Ammon's horn (tissue), 1 donor: ENCODE results near the gene CBFB.
"Not testable (repeated sequence)": the region's sequence is repeated elsewhere in the genome, so short reads cannot be mapped to it uniquely, and the experiment has no call there.

ENCODE experiments used
- DNase-seq: peaks from one replicate; pipeline ENCODE4 v3.0.0-alpha.2; 2016; ENCODE audit warnings: low spot score

Gene CBFB

GRCh38 chr16:67041520-67041919 is 12.6 kb downstream of the CBFB start:
- not testable (repeated sequence) for DNase-seq

- DNase-seq: no peak
Observed at GRCh38 chr16:67043420-67043819, 14.5 kb downstream of the CBFB start.

- DNase-seq: no peak
Observed at GRCh38 chr16:67050796-67051195, 21.8 kb downstream of the CBFB start.

DNA sequence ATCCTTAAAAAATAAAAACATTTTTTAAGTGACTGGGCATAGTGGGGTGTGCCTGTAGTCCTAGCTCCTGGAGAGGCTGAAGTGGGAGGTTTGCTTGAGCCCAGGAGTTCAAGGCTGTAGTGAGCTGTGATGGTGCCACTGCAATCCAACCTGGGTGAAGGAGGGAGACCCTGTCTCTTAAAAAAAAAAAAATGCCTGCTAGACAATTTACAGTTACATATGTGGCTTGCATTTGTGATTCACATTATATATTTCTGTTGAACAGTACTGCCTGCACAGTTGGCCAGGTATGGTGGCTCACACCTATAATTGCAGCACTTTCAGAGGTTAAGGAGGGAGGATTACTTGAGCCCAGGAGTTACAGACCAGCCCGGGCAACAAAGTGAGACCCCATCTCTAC is 23.4 kb downstream of the CBFB start:
- no peak for DNase-seq

- no peak for DNase-seq
Observed at GRCh38 chr16:67053767-67054334, 24.9 kb downstream of the CBFB start.

GRCh38 chr16:67054901-67055300 is 26.0 kb downstream of the CBFB start:
- no peak for DNase-seq

DNA sequence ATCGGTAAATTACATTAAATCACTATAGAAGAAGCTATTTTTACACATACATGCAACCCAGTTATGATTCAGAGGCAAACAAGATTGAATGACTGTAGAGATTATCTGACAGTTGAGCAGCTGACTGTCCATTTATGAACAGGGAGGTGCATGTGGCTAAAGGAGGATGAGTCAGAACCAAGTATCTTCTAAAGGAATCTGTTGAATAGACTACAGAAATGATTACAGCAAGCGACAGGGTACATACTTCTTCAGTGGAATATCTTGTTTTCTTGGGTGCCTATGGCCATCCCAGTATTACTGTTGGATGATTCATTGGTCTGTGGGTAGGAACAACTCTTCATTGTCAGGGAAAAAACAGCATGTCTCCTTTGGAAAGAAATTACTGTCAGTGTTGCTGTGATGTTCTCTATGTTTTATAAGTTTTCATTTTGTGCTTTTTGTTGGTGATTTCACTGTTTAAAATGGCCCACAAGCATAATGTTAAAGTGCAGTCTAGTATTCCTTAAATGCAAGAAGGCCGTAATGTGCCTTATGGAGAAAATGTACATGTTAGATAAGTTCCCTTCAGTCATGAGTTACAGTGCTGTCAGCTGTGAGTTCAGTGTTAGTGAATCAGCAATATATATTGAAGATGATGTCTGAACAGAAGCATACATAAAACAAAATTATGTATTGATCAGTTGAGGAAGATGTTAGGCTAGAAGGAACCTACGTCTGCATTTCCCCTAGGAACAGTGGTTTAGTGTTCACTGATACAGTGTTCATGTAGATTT is 27.0 kb downstream of the CBFB start:
- peak; percentile 24 for DNase-seq

DNA sequence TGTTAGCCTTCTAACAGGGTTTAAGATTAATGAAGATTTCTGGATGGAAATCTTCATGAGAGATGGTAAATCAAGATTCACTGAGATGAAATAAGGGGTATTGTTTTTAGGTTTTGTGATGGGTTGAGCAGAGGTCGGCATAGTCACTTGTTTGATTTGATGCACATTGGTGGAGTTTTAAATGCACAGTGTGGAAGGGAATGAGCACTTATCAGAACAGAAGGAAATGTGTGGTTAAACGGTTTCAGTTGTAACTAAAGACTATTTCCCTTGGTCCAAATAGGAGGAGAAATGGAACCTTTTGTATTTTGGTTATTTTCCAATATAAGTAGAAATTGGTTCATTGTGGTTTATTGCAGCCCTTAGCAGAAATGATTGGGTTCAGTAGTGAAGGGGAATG is 34.1 kb downstream of the CBFB start:
- DNase-seq: no peak

DNA sequence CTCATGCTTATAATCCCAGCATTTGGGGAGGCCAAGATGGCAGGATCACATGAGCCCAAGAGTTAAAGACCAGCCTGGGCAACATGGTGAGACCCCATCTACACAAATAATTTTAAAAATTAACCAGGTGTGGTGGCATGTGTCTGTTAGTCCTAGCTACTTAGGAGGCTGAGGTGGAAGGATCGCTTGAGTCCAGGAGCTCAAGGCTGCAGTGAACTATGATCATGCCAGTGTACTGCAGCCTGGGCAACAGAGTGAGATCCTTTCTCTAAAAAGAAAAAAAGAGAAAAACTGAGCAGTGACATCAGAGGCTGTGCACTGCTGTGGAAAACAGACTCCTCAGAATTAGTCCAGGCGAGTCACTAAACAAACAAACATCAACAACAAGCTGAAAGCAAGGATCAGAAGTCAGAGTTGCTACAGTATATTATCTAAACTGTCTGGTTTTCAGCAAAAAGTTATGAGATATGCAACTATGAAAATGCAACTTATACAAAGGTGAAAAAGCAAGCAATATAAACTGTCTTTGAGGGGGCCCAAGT is 39.3 kb downstream of the CBFB start:
- DNase-seq: no peak

DNA sequence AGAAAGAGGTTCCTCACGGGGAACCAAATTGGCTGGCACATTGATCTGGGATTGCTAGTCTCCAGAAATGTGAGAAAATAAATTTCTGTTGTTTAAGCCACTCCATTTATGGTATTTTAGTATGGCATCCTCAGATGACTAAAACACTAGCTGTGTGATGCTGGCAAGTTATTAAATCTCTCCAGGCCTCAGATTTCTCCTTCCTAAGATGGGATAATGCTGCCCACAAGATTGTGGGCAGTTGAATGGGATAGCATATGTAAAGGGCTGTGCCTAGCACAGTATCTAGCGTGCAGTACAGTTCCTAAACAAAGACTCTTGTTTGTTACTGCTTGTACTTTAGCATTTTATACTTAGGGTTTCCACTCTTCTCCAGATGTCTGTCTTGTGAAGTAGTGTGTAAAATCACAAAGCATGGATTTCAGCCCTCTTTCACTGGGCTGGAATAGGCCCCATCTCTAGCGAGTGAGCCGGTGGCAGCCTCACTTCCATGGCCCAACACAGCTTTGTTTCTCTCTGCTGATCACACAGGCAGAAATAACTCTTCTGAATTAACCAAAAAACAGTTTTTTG is 42.6 kb downstream of the CBFB start:
- DNase-seq: peak; percentile 23

DNA sequence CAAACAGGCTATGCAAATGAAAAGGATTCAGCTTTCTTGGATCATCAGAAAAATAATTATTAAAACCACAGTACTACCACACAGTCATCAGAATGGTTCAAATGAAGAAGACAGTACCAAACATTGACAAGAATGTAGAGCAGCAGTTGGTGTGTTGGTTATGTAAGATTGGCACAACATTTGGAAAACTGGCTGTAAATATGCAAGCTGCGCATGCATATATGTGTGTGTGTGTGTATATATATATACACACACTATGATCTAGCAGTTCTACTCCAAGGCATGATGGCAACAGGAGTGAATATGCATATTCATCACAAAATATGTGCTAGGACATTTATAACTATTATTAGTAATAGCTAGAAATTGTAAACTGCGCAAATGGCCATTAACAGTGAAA is 46.4 kb downstream of the CBFB start:
- no peak for DNase-seq

GRCh38 chr16:67077871-67078270 is 48.9 kb downstream of the CBFB start:
- DNase-seq: no peak

DNA sequence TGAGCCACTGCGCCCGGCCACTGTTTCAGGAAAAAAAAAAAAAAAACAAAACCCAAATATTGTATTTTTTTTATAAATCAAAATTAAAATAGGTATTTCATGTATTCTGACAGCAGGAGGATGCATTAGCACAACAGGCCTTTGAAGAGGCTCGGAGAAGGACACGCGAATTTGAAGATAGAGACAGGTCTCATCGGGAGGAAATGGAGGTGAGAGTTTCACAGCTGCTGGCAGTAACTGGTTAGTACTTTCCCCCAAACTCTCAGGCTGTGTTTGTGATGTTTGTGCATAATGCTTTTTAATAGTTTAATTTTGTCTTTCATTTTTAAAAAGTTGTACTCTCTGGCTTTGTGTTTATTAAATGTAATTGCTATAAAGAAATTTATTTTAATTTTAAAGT is 53.2 kb downstream of the CBFB start:
- DNase-seq: no peak

DNA sequence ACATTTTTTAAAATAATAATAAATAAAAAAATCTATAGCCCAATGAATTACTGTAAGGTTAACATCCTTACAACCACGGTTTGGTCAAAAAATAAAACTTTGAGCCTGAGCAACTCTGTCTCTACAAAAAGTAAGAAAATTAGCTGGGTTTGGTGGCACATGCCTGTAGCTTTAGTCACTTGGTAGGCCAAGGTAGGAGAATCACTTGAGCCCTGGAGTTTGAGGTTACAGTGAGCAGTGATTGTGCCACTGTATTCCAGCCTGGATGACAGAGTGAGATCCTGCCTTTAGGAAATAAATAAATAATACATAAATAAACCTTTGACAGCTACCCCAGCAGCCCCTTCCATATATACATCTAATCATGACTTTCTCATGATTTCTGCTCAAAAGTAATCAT is 53.9 kb downstream of the CBFB start:
- no peak for DNase-seq

DNA sequence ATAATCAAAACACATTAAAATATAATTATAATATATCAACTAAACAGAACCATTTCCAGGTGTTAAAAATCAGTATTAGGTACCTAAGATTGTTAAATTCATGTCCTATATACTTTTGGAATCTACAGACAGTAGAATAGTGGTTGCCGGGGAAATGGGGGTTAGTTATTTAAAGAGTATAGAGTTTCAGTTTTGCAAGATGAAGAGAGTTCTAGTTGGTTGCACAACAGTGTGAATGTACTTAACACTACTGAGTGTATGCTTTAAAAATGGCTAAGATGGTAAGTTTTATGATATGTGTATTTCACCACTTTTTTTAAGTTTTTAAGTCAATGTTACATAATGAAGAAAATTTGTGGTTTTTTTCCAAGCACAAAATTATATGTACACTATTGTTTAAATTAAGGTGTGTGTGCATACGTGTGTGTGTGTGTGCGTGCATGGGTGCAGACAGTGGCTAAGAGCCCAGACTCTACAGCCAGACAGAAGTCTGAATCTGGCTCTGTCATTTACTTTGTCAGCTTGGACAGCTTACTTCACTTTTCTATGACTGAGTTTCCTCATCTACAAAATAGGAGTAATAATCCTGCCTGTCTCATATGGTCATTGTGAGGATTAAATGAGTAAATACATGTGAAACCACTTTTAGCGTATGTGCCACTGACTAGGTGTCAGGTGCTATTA is 55.5 kb downstream of the CBFB start:
- DNase-seq: no peak

DNA sequence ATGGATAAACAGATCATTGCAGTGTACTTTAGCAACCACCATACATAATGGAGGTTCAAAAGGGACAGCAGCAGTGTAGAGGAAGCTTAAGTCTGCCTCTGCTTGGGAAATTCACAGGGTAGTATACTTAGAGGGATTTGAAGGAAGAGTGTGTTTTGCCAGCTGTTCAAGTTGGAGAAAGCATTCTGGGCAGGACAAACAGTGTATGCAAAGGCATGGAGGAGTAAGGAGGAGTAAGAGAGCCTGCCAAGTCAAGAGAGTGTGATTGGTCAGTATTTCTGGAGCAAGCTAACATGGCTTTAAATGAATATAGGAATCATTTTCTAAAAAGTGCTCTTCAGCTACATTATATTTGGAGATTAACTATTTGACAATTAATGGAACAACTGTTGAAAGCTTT is 57.9 kb downstream of the CBFB start:
- peak; percentile 12 for DNase-seq

GRCh38 chr16:67087291-67087690 is 58.3 kb downstream of the CBFB start:
- DNase-seq: no peak

DNA sequence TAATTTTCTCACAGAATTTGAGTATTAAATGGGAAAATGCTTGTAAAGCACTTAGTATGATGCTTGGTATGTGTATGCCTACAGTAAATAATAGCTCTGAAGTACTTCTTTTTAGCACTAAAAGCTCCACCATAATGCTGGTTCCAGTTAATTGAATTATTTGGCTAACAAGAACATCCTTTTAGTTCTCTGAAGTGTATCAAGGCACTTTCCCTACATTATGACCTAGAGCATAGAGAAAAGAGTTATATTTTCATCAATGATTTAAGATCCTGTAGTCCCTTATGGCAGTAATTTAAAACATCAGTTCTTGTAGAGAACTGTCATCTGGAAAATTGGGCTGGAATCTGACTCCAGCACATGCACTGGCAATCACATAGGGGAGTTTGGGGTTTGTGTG is 58.9 kb downstream of the CBFB start:
- DNase-seq: no peak

GRCh38 chr16:67088551-67088950 is 59.6 kb downstream of the CBFB start:
- no peak for DNase-seq

DNA sequence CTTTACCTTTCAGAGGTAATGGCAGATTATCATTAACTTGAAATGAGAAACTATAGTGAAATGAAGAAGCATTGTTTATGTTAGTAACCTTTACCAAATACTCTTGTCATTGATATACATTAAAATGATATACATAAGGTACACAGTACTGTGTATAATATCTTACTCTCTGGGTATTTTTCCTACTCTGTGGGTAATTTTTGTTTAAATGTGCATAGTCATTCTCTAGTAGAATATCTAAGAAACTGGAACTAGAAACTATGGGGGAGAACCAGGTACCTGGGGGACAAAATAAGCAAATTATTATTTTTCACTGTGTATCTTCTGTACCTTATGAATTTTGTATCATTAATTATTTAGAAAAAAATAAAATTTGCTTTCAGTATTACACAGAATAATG is 60.2 kb downstream of the CBFB start:
- DNase-seq: no peak

DNA sequence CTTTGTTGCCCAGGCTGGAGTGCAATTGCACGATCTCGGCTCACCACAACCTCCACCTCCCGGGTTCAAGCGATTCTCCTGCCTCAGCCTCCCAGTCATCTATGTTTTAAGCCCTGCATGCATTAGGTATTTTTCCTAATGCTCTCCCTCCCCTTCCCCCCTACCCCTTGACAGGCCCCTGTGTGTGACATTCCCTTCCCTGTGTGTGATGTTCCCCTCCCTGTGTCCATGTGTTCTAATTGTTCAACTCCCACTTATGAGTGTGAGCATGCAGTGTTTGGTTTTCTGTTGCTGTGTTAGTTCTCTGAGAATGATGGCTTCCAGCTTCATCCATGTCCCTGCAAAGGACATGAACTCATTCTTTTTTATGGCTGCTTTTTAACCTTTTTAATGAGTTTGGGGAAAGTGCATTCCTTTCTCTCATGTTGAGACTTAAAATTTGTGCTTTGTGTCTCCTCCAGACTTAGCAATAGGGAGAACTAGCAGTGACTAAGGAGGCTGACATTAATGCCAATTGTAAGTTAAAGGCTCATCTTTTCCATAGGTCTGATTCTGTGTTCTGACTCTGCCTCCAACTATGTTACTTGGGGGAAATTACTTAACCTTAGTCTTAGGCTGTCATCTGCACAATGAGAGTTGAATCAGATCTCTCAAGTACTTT is 63.1 kb downstream of the CBFB start:
- DNase-seq: no peak

- no peak for DNase-seq
Observed at GRCh38 chr16:67093098-67093726, 64.3 kb downstream of the CBFB start.
